NCI-H2107 treated with DMSO at 0.1 percent for 48 hours (cell line): ENCODE data around the gene SLC26A9.
"Not testable (repeated sequence)": the region's sequence is repeated elsewhere in the genome, so short reads cannot be mapped to it uniquely, and the experiment has no call there.

Experiments used
- DNase-seq: peaks from one replicate; lab custom pipeline; 2025; ENCODE audit not compliant: unreplicated experiment; lab: John Stamatoyannopoulos, UW

SLC26A9 gene

GRCh38 chr1:205927247-205927646 lies 16.0 kb downstream of the SLC26A9 start:
- no peak for DNase-seq

DNA sequence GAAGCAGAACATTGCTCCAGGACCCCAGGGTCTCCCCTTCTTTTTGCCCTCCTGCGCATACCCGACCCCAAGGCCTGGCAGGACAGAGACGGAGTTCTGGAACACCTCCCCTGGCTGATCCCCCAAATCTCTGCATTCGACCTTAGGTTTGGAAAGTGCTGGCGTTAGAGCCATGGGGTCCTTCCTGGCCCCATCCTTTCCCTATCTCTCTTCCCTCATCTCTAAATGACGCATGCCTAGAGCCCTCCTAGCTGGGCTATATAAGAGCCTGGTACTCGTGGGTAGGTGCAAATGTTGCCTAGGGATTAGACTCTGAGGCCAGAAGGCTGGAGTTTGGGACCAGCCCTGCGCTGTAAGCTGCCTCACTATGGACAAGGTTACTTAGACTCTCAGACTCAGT lies 16.6 kb downstream of the SLC26A9 start:
- no peak for DNase-seq

GRCh38 chr1:205926213-205926612 lies 17.0 kb downstream of the SLC26A9 start:
- no peak for DNase-seq

GRCh38 chr1:205925736-205926135 lies 17.5 kb downstream of the SLC26A9 start:
- DNase-seq, result no peak

GRCh38 chr1:205924460-205924790 lies 18.8 kb downstream of the SLC26A9 start:
- no peak for DNase-seq

- DNase-seq, result no peak
Observed at GRCh38 chr1:205923651-205924459, 19.4 kb downstream of the SLC26A9 start.

- DNase-seq, result no peak
Observed at GRCh38 chr1:205922806-205923205, 20.4 kb downstream of the SLC26A9 start.

DNA sequence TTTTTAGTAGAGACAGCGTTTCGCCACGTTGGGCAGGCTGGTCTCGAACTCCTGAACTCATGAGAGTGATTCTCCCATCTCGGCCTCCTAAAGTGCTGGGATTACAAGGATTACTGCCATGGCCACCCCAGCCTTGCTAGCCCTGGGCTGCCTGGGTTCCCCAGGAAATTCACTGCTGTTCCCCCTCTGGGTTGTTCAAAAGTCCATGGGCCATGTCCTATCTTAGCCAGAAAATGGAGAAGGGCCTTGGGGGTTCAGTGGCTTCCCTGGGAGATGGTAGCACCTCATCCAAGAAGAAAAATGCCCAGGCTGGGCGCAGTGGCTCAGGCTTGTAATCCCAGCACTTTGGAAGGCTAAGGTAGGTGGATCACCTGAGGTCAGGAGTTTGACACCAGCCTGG lies 20.9 kb downstream of the SLC26A9 start:
- no peak for DNase-seq

DNA sequence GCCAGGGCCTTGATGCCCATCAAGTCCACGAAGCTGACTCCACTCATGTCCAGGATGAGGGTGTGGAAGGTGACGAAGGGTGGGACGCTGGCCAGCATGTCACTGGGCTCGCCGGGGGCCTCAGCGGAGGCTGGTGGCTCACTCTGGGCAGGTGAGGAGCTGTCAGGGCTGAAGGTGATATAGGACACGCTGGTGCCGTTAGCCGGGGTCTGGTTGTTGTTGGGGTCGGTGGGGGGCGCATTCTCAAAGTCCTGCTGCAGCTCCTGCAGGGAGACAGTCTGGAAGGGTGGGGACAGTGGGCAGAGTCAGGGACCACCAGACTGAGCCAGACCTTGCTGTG lies 21.7 kb downstream of the SLC26A9 start:
- no peak for DNase-seq

- no peak for DNase-seq
Observed at GRCh38 chr1:205920861-205921569, 22.2 kb downstream of the SLC26A9 start.

GRCh38 chr1:205920159-205920558 lies 23.1 kb downstream of the SLC26A9 start:
- peak; percentile 87 for DNase-seq

DNA sequence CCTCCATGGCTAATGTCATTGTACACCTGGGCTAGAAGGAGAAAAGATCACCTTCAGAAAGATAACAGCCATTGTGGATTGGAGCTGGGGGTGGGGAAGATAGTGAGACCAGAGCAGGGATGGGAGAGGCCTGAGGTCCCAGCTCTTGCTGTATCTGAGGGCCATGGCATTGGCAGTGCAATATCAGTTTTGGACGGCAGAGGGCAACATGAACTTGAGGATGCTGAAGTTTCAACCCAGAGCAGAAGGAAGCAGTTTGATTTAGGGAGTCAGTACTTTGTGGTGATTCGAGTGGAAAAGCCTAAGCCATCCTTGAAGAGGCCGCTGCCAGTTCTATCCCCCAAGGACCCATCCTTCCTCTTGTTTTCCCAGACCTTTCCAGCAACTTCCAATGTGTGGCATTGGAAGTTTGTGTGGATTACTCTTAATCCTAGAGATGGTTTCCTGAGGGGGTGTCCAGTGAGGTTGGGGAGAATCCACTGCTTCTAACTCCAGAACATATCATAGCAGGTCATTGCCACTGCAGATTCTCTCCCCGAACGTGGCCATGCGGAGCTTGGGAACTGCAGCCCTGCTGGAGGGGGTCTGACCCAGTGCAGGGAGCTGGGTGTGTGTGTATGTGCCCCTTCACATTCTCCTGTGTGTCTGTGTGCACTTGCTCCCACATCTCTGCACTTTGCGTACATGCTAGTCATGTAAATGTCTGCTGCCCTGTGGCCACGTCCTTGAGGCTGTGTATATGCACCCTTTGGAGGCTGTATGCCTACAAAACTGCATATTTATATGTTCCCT lies 24.1 kb downstream of the SLC26A9 start:
- DNase-seq, result peak; percentile 96

DNA sequence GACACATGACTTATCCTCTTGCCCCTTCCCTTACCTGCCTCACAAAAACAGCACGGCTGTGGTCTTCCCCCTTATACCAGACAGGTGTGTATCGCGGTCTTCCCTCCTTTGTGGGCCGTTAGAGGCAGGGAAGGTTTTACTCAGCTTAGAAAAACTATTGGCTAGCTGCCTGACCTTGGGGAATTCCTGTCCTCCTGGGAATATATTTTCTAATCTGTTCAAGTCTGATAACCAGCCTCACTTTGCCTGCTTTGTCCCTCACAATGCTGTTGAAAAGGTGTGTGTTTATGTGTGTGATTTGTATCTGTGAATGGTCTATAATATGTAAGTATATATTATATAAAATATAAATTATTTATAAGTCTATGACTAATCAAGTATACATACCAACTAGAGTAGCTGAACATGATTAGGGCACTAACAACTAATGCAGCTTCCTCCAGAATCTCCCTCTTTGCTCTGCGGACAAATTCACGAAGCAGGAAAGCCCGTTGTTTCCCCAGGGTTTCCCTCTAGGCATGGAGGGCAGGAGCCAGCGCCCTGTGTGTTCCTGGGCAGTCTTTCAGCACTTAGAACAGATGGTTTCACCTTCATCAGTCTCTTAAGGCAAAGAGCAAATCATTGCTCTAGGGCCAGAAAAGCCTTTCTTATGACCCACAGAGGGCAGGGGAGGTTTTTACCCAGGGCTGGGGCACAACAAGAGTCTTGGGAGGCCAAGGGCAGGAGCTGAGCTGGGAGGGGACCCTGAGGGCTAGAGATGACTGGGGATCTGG lies 25.6 kb downstream of the SLC26A9 start:
- DNase-seq, result peak; percentile 49

DNA sequence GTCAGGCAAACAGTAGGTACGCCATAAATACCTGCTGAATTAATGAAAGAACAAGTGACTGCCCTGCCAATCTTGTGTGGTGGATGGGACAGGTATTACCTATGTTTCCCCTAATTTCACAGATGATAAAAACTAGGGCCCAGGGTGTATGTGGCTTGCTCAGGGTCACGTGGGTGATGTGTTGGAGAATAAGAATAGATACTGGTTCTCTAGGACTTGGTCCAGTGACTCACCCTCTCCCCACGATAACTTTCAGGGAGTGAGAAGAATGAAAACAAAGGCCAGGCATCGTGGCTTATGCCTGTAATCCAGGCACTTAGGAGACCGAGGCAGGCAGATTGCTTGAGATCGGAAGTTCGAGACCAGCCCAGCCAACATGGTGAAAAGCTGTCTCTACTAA lies 26.7 kb downstream of the SLC26A9 start:
- no peak for DNase-seq

DNA sequence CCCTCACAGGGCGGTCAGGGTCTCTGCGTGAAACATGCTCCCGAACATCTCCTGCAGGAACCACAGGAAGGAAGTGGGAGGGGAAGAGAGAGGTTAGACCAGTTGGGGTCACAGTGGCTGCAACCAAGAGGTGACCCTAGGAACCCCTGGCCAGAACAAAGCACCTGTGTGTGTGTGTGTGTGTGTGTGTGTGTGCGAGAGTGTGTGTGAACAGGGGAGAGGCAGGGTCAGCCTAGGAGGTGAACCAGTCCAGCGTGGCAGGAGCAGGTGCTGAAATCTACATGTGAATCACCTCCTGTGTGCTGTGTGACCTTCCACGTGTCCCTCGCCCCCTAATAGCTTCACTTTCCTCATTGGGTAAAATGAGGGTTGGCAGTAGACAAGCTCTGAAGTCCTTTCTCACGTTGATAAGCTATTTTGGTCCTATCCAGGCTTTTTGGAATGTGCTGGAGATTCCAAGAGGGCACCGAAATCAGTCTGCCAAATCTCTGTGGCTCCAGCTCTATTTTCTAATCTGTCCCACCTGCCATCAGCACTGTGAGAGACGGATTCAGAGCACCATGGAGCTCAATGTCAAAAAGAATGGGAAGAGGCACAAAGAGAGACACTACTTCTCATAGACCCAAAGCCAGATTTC lies 27.8 kb downstream of the SLC26A9 start:
- no peak for DNase-seq

GRCh38 chr1:205914730-205915129 lies 28.5 kb downstream of the SLC26A9 start:
- DNase-seq, result no peak

DNA sequence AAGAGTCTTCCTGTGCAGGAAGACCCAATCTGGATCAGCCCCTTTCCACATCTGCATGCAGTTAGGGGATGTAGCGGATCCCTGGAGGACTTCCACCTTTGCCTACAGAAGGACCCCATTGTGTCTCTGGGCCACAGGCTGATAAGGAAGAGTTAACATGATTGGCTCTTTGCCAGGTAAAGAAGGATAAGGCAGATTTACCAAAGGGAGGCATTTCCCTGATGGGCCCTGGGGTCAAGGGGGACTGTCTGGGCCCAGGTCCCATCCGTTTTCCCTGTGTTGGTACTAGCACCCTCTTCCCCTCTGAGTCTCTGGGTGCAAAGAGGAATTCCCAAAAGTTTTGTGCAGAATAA lies 29.1 kb downstream of the SLC26A9 start:
- DNase-seq, result no peak

GRCh38 chr1:205913451-205914154 lies 29.7 kb downstream of the SLC26A9 start:
- DNase-seq, result no peak

- no peak for DNase-seq
Observed at GRCh38 chr1:205907794-205908193, 35.5 kb downstream of the SLC26A9 start.

DNA sequence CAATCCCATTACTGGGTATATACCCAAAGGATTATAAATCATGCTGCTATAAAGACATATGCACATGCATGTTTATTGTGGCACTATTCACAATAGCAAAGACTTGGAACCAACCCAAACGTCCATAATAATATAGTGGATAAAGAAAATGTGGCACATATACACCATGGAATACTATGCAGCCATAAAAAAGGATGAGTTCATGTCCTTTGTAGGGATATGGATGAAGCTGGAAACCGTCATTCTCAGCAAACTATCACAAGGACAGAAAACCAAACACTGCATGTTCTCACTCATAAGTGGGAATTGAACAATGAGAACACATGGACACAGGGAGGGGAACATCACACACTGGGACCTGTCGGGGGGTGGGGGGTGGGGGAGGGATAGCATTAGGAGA lies 38.2 kb downstream of the SLC26A9 start:
- not testable (repeated sequence) for DNase-seq
